SK-N-SH (cell line): ENCODE results near the gene LAMC2. TPM values are rescaled to one million over a fixed set of nuclear protein-coding genes. Genes with fewer than 3 reads are reported as not detected.

Experiments used
- CTCF ChIA-PET: fragments of 300-600, 350-600 bp; formaldehyde crosslinking; extraction: SDS; loops from one replicate; lab custom pipeline; 2021; lab: Yijun Ruan, JAX
- POLR2A ChIA-PET: fragments of 350-600 bp; sonication (Branson Sonifier 250); formaldehyde crosslinking; extraction: SDS; loops from one replicate; lab custom pipeline; 2020; ENCODE audit warnings: antibody characterized with exemption, inconsistent platforms; lab: Yijun Ruan, JAX
- DNase-seq: peaks from one replicate; pipeline ENCODE4 v3.0.0; 2012
- H2AFZ ChIP-seq: fragments of 200-600 bp; sonication (generic); 2 replicates; pipeline ENCODE4 v1.8.1; 2016; ENCODE audit warnings: antibody characterized with exemption, mild to moderate bottlenecking, low read depth
- H3F3A ChIP-seq: fragments of 200-600 bp; sonication (generic); replicated peaks from 2 replicates; pipeline ENCODE3; 2016; ENCODE audit warnings: antibody characterized with exemption, mild to moderate bottlenecking; ENCODE audit not compliant: insufficient read depth
- H3K27ac ChIP-seq, 2 experiments: fragments of 200-500 bp in 1 of 2; fragments of 200-600 bp in 1 of 2; sonication (Bioruptor generic) in 1 of 2; sonication (generic), shearing (Covaris generic) in 1 of 2; 2 replicates each; pipeline versions ENCODE4 v1.5.1 to v1.6.1; 2014 to 2016; ENCODE audit warnings: low read depth in 2 of 2, inconsistent platforms in 1 of 2, low read length in 1 of 2, mild to moderate bottlenecking in 1 of 2, mixed read lengths in 1 of 2
- H3K27me3 ChIP-seq: fragments of 200-600 bp; sonication (generic), shearing (Covaris generic); 2 replicates; pipeline ENCODE4 v1.6.1; 2016; ENCODE audit warnings: mixed run types; ENCODE audit not compliant: insufficient read depth
- H3K36me3 ChIP-seq, 2 experiments: fragments of 200-500 bp in 1 of 2; fragments of 200-600 bp in 1 of 2; sonication (Bioruptor generic) in 1 of 2; sonication (generic) in 1 of 2; replicated peaks in 1 of 2; 2 replicates each; pipeline versions ENCODE3 to v1.5.1; 2014 to 2016; ENCODE audit warnings: low read length in 1 of 2, mild to moderate bottlenecking in 1 of 2; ENCODE audit not compliant: insufficient read depth in 2 of 2, control insufficient read depth in 1 of 2
- H3K4me1 ChIP-seq, 2 experiments: fragments of 200-500 bp in 1 of 2; fragments of 200-600 bp in 1 of 2; sonication (Bioruptor generic) in 1 of 2; sonication (generic), shearing (Covaris generic) in 1 of 2; 2 replicates each; pipeline versions ENCODE4 v1.5.1 to v1.6.1; 2014 to 2016; ENCODE audit warnings: low read depth in 1 of 2, low read length in 1 of 2, mixed run types in 1 of 2; ENCODE audit not compliant: insufficient read depth in 2 of 2, control insufficient read depth in 1 of 2
- H3K4me2 ChIP-seq: fragments of 200-600 bp; sonication (generic), shearing (Covaris generic); 2 replicates; pipeline ENCODE4 v1.6.1; 2017; ENCODE audit warnings: mixed run types
- H3K4me3 ChIP-seq, 2 experiments: fragments of 200-500 bp in 1 of 2; fragments of 200-600 bp in 1 of 2; sonication (Bioruptor generic) in 1 of 2; sonication (generic), shearing (Covaris generic) in 1 of 2; 2 replicates each; pipeline versions ENCODE4 v1.5.1 to v1.8.1; 2014 to 2016; ENCODE audit warnings: low read depth in 2 of 2, inconsistent platforms in 1 of 2, low read length in 1 of 2, mild to moderate bottlenecking in 1 of 2, mixed read lengths in 1 of 2, moderate library complexity in 1 of 2
- H3K79me2 ChIP-seq: fragments of 200-600 bp; sonication (generic); 2 replicates; pipeline ENCODE4 v1.8.1; 2017; ENCODE audit warnings: mild to moderate bottlenecking; ENCODE audit not compliant: insufficient read depth
- H3K9ac ChIP-seq: fragments of 200-600 bp; sonication (generic); 2 replicates; pipeline ENCODE4 v1.6.1; 2017; ENCODE audit warnings: mixed run types
- H3K9me2 ChIP-seq: fragments of 200-600 bp; sonication (generic); 2 replicates; pipeline ENCODE4 v1.6.1; 2017; ENCODE audit warnings: mixed run types
- H3K9me3 ChIP-seq: fragments of 200-600 bp; sonication (generic); 2 replicates; pipeline ENCODE4 v1.6.1; 2017; ENCODE audit warnings: mixed run types, mild to moderate bottlenecking, moderate library complexity
- H4K20me1 ChIP-seq: fragments of 200-600 bp; sonication (generic); 2 replicates; pipeline ENCODE4 v1.6.1; 2017; ENCODE audit warnings: mild to moderate bottlenecking, mixed run types; ENCODE audit not compliant: insufficient read depth
- ELF1 ChIP-seq: IDR thresholded peaks from 2 replicates; pipeline ENCODE4 v1.4.0; 2012
- EZH2phosphoT487 ChIP-seq: fragments of 200-600 bp; sonication (generic); IDR thresholded peaks from 2 replicates; pipeline ENCODE4 v1.6.1; 2017; ENCODE audit warnings: low read depth, mixed run types, mild to moderate bottlenecking, antibody characterized with exemption, moderate library complexity, borderline replicate concordance
- FOXJ3 ChIP-seq: sonication (generic); formaldehyde crosslinking; IDR thresholded peaks from 2 replicates; pipeline ENCODE4 v1.5.1; 2020; ENCODE audit warnings: mild to moderate bottlenecking, missing genetic modification reagents
- FOXM1 ChIP-seq: IDR thresholded peaks from 2 replicates; pipeline ENCODE4 v1.4.0; 2012; ENCODE audit warnings: low read depth, mild to moderate bottlenecking
- GABPA ChIP-seq: IDR thresholded peaks from 2 replicates; pipeline ENCODE4 v1.4.0; 2012; ENCODE audit warnings: low read depth, mild to moderate bottlenecking
- GATA2 ChIP-seq: sonication (generic); formaldehyde crosslinking; IDR thresholded peaks from 2 replicates; pipeline ENCODE4 v1.5.0; 2020; ENCODE audit warnings: mild to moderate bottlenecking, missing genetic modification reagents
- JUND ChIP-seq: IDR thresholded peaks from 2 replicates; pipeline ENCODE4 v1.4.0; 2012
- MXI1 ChIP-seq: IDR thresholded peaks from 2 replicates; pipeline ENCODE4 v1.6.1; 2012; ENCODE audit warnings: mild to moderate bottlenecking, low read depth, low read length, improper control_type of control experiment
- PBX3 ChIP-seq: IDR thresholded peaks from 2 replicates; pipeline ENCODE4; 2012
- REST ChIP-seq: IDR thresholded peaks from 2 replicates; pipeline ENCODE4 v1.6.1; 2012; ENCODE audit warnings: mild to moderate bottlenecking, low read depth, low read length, moderate library complexity
- RFX5 ChIP-seq: IDR thresholded peaks from 2 replicates; pipeline ENCODE4 v1.6.1; 2012; ENCODE audit warnings: mild to moderate bottlenecking, improper control_type of control experiment, low read length
- SMC3 ChIP-seq: IDR thresholded peaks from 2 replicates; pipeline ENCODE4 v1.6.1; 2012; ENCODE audit warnings: low read depth, low read length, improper control_type of control experiment
- TCF12 ChIP-seq: IDR thresholded peaks from 2 replicates; pipeline ENCODE4 v1.4.0; 2012
- WGBS: methylation state at CpG from one replicate; pipeline ENCODE4 v1.1.6; 2017; ENCODE audit warnings: low lambda C conversion rate; 5-methylcytosine and 5-hydroxymethylcytosine counted together
- polyA plus RNA-seq, 3 experiments: library from polyadenylated mRNA; depleted of rRNA; stranded (reverse); fragments of >200 nt; gene quantifications; 2 replicates each; pipeline ENCODE4 v1.2.3, GENCODE V29; 2012
- TF ChIP-seq, protein P1 (sequence below): IDR thresholded peaks from 2 replicates; pipeline ENCODE4 v1.4.0; 2012; ENCODE audit warnings: low read depth

Gene LAMC2
- polyA plus RNA-seq, 1 of the 3 experiments (the other 2 are of a cell fraction): 0.15 TPM

DNA sequence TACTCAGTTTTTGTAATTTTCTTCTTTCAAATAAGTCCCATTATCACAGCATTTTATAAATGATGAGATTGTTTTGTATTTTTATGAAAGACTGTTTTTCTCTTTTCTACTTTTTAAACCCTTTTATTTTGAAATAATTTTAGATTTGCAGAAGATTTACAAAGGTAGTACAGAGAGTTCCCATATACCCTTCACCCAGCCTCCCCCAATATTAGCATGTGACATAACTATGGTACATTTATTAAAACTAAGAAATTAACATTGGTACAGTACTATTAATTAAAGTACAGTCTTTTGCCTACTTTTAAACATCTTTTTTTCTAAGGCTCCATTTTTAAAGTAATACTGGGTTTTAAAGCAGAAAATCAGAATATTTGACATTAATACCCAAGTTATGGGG lies 35.6 kb upstream of the LAMC2 start:
- no peaks in the 10 kb centered on the region for H3K9me3 ChIP-seq
- no peaks in the 10 kb centered on the region for H3K36me3 ChIP-seq
- H3K9me2 ChIP-seq: no peaks in the 10 kb centered on the region
- H3K4me3 ChIP-seq: no peak overlapping the region
- CTCF ChIA-PET: no interaction called here
- H3F3A ChIP-seq: no peaks in the 10 kb centered on the region
- no peak overlapping the region for H3K4me2 ChIP-seq
- no peaks in the 10 kb centered on the region; a peak in 1 of 4 replicates for H3K4me1 ChIP-seq
- no peak overlapping the region for H2AFZ ChIP-seq
- no peaks in the 10 kb centered on the region for H3K27me3 ChIP-seq
- H4K20me1 ChIP-seq: no peaks in the 10 kb centered on the region
- H3K27ac ChIP-seq: no peak overlapping the region
- H3K9ac ChIP-seq: no peak overlapping the region
- H3K79me2 ChIP-seq: no peaks in the 10 kb centered on the region
- POLR2A ChIA-PET: no interaction called here
- no peak for DNase-seq
- TF ChIP-seq PBX3: no peak
- TF ChIP-seq GABPA: no peak
- no peak for TF ChIP-seq EZH2phosphoT487
- no peak for TF ChIP-seq REST
- TF ChIP-seq JUND: no peak
- TF ChIP-seq SMC3: no peak
- no peak for TF ChIP-seq TCF12
- TF ChIP-seq FOXJ3: no peak
- no peak for TF ChIP-seq ELF1
- TF ChIP-seq, protein P1, sequence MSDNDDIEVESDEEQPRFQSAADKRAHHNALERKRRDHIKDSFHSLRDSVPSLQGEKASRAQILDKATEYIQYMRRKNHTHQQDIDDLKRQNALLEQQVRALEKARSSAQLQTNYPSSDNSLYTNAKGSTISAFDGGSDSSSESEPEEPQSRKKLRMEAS: no peak
- no peak for TF ChIP-seq MXI1

GRCh38 chr1:183152180-183152579 lies 33.9 kb upstream of the LAMC2 start:
- CTCF ChIA-PET: no interaction called here
- Histone ChIP-seq H3K9me2 (no peaks in the 10 kb centered on the region), H3K9me3 (no peaks in the 10 kb centered on the region), H3K79me2 (no peaks in the 10 kb centered on the region), H3K27me3 (no peaks in the 10 kb centered on the region), H3K4me2 (no peak overlapping the region), H3K4me1 (no peaks in the 10 kb centered on the region; a peak in 1 of 4 replicates), H4K20me1 (no peaks in the 10 kb centered on the region), H3K9ac (no peak overlapping the region), H3K27ac (no peak overlapping the region), H3K36me3 (no peaks in the 10 kb centered on the region), H3F3A (no peaks in the 10 kb centered on the region), H2AFZ (no peak overlapping the region), H3K4me3 (no peak overlapping the region)
- TF ChIP-seq RFX5 (no peak), JUND (no peak), GATA2 (CRISPR knock-in tag) (no peak), FOXM1 (no peak), TCF12 (no peak)
- DNase-seq: no peak
- POLR2A ChIA-PET: no interaction called here
- 86% methylated on average over 7 of the region's 7 CpGs for WGBS
